Measurements from ENCODE around the gene EFCAB9. TPM values are rescaled to one million over a fixed set of nuclear protein-coding genes. Genes with fewer than 3 reads are reported as not detected.
"Not testable (repeated sequence)": the region's sequence is repeated elsewhere in the genome, so short reads cannot be mapped to it uniquely, and the experiment has no call there.

EFCAB9 gene
- total and polyA plus RNA-seq, 4 donors: not detected

- H3K9ac ChIP-seq (ENCODE audit: low read depth in 1 of 2, low read length in 2 of 2); H3K36me3 ChIP-seq (ENCODE audit: control insufficient read depth in 4 of 4, insufficient read depth in 3 of 4, low read depth in 1 of 4, low read length in 3 of 4); H3K27me3 ChIP-seq (ENCODE audit: control insufficient read depth in 4 of 4, insufficient read depth in 4 of 4, low read length in 3 of 4); H3K4me1 ChIP-seq (ENCODE audit: control insufficient read depth in 4 of 4, insufficient read depth in 4 of 4, low read length in 3 of 4); DNase-seq (ENCODE audit: low spot score); H3K4me3 ChIP-seq (ENCODE audit: low read depth in 1 of 3, low read length in 3 of 3); H3K27ac ChIP-seq (ENCODE audit: low read depth in 1 of 2, low read length in 2 of 2); H3K9me3 ChIP-seq (ENCODE audit: control insufficient read depth in 4 of 4, low read length in 3 of 4): not testable (repeated sequence)
- WGBS: 88% methylated on average over 11 of the region's 11 CpGs
Measured at GRCh38 chr5:172149481-172149880, 44.5 kb upstream of the EFCAB9 start.

DNA sequence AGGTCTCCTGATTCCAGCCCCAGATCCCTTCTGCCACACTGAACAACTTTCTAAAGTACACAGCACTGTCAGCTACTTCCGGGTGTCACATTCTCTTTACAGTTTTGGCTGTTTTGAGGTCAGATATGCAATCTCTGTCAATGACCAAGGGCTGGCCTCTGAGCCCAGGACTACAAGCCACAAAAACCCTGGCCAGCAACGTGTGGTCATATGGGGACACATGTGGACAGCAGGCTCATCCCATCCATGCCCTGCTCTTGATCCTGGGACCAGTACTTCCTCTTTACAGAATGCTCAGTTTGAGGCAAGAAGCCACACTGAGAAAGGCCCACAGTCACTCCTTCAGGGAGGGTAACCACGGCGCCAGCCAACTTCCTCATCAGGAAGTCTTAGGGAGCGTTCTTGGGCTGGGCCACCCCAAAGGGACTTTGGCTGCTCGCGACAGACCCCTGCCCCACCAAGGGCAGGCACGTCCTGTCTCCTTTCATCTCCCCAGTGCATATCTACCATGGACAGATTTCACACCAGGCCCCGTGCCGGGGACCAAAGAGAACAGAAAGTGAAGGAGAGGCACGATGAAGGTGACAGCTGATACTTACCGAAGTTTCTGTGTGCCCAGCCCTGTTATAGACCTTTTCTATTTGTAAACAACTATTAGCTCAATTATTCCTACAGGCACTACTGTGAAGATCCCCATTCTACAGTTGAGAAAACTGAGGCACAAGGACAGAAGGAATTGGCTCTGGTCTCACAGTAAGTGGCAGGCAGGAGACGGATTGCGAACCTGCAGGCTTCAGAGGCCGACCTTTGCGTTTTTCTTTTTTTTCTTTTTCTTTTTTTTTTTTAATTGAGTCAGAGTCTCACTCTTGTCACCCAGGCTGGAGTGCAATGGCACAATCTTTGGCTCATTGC is 43.2 kb upstream of the EFCAB9 start:
- Histone ChIP-seq H3K9ac (ENCODE audit: low read depth in 1 of 2, low read length in 2 of 2) (no peak overlapping the region), H3K4me3 (ENCODE audit: low read depth in 1 of 3, low read length in 3 of 3) (no peak overlapping the region), H3K4me1 (ENCODE audit: control insufficient read depth in 4 of 4, insufficient read depth in 4 of 4, low read length in 3 of 4) (peaks cover 0 to 2% (median 0%) of the 10 kb centered on the region in 4 donors), H3K9me3 (ENCODE audit: control insufficient read depth in 4 of 4, low read length in 3 of 4) (no peaks in the 10 kb centered on the region), H3K27me3 (ENCODE audit: control insufficient read depth in 4 of 4, insufficient read depth in 4 of 4, low read length in 3 of 4) (no peaks in the 10 kb centered on the region), H3K27ac (ENCODE audit: low read depth in 1 of 2, low read length in 2 of 2) (peak overlapping the region; percentile 7 to 25), H3K36me3 (ENCODE audit: control insufficient read depth in 4 of 4, insufficient read depth in 3 of 4, low read depth in 1 of 4, low read length in 3 of 4) (no peaks in the 10 kb centered on the region)
- WGBS: 75% methylated on average over 16 of the region's 16 CpGs
- DNase-seq (ENCODE audit: low spot score): no peak
- TF ChIP-seq RXRA (IDR thresholded peaks at IDR 0.05) (peak in 1 of 2 donors; percentile 22), EGR1 (IDR thresholded peaks at IDR 0.05; ENCODE audit: low read depth in 2 of 2) (no peak)

DNA sequence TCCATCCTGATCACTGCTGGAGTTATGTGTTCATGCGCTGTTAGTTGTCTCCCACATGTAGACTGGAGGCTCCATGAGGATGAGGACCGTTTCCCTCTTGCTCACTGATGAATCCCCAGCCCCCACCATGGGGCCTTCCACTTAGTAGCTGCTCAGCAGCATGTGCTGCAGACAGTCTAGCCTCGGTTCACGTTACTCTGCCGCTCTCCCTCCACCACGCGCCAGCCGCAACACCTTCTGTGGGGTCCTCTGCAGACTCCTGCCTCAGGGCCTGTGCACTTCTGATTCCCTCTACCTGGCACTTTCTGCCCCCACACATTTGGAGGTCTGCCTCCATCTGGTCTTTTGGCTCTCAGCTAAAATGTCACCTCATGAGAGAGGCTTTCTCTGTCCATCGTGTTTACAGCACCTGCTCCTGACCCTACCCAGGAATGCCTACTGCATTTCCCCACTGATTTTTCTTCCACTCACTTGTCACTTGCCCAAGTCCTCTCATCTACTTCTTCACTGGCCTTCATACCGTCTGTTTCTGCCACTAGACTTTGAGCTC is 42.2 kb upstream of the EFCAB9 start:
- H3K27ac ChIP-seq (ENCODE audit: low read depth in 1 of 2, low read length in 2 of 2): no peak overlapping the region
- TF ChIP-seq TAF1 (conservative IDR thresholded peaks at IDR 0.05) (no peak), JUND (IDR thresholded peaks at IDR 0.05) (no peak), HNF4A (conservative IDR thresholded peaks at IDR 0.05) (no peak), YY1 (IDR thresholded peaks at IDR 0.05) (no peak), REST (IDR thresholded peaks at IDR 0.05) (no peak)
- TF ChIP-seq, protein P1, sequence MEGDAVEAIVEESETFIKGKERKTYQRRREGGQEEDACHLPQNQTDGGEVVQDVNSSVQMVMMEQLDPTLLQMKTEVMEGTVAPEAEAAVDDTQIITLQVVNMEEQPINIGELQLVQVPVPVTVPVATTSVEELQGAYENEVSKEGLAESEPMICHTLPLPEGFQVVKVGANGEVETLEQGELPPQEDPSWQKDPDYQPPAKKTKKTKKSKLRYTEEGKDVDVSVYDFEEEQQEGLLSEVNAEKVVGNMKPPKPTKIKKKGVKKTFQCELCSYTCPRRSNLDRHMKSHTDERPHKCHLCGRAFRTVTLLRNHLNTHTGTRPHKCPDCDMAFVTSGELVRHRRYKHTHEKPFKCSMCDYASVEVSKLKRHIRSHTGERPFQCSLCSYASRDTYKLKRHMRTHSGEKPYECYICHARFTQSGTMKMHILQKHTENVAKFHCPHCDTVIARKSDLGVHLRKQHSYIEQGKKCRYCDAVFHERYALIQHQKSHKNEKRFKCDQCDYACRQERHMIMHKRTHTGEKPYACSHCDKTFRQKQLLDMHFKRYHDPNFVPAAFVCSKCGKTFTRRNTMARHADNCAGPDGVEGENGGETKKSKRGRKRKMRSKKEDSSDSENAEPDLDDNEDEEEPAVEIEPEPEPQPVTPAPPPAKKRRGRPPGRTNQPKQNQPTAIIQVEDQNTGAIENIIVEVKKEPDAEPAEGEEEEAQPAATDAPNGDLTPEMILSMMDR (IDR thresholded peaks at IDR 0.05; ENCODE audit: low read depth, low read length, missing input control): no peak
- TF ChIP-seq, protein P2, sequence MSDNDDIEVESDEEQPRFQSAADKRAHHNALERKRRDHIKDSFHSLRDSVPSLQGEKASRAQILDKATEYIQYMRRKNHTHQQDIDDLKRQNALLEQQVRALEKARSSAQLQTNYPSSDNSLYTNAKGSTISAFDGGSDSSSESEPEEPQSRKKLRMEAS (IDR thresholded peaks at IDR 0.05): no peak
- no peaks in the 10 kb centered on the region for H3K9me3 ChIP-seq (ENCODE audit: control insufficient read depth in 4 of 4, low read length in 3 of 4)
- H3K4me1 ChIP-seq (ENCODE audit: control insufficient read depth in 4 of 4, insufficient read depth in 4 of 4, low read length in 3 of 4): peaks cover 0 to 2% (median 0%) of the 10 kb centered on the region in 4 donors
- H3K27me3 ChIP-seq (ENCODE audit: control insufficient read depth in 4 of 4, insufficient read depth in 4 of 4, low read length in 3 of 4): no peaks in the 10 kb centered on the region
- no peak for DNase-seq (ENCODE audit: low spot score)
- no peak overlapping the region for H3K4me3 ChIP-seq (ENCODE audit: low read depth in 1 of 3, low read length in 3 of 3)
- WGBS: 96% methylated on average over 10 of the region's 10 CpGs
- no peaks in the 10 kb centered on the region for H3K36me3 ChIP-seq (ENCODE audit: control insufficient read depth in 4 of 4, insufficient read depth in 3 of 4, low read depth in 1 of 4, low read length in 3 of 4)
- H3K9ac ChIP-seq (ENCODE audit: low read depth in 1 of 2, low read length in 2 of 2): no peak overlapping the region
